ENCODE data around the gene PEDS1. TPM values are rescaled to one million over a fixed set of nuclear protein-coding genes. Genes with fewer than 3 reads are reported as not detected.

The PEDS1 gene
- total and polyA plus RNA-seq, 8 donors, result 27.5 to 39.9 (median 31.9) TPM

GRCh38 chr20:50199703-50200102, 46.2 kb upstream of the PEDS1 start:
- ATAC-seq (no peak), DNase-seq (no peak)
- Histone ChIP-seq H3K27me3 (no peaks in the 10 kb centered on the region), H3K4me3 (no peak overlapping the region), H3K9me3 (peaks cover 0 to 4% of the 10 kb centered on the region in 2 donors), H3K36me3 (peaks cover 0 to 18% of the 10 kb centered on the region in 2 donors), H3K27ac (peak overlapping the region in 1 of 2 donors; percentile 45), H3K4me1 (peaks cover 0 to 34% of the 10 kb centered on the region in 2 donors)
- intact Hi-C loops (cut with DNase I), result no loop called here
- no peak for TF ChIP-seq CTCF (IDR thresholded peaks at IDR 0.05)

- DNase-seq (no peak), ATAC-seq (no peak)
- no peaks in the 10 kb centered on the region for H3K27me3 ChIP-seq
- H3K36me3 ChIP-seq, result peaks cover 0 to 27% of the 10 kb centered on the region in 2 donors
- intact Hi-C loops (cut with DNase I), result no loop called here
- H3K9me3 ChIP-seq, result peaks cover 0 to 3% of the 10 kb centered on the region in 2 donors
- peaks cover 7 to 39% of the 10 kb centered on the region in 2 donors for H3K4me1 ChIP-seq
- H3K4me3 ChIP-seq, result no peak overlapping the region
- no peak for TF ChIP-seq CTCF (IDR thresholded peaks at IDR 0.05)
- peak overlapping the region in 1 of 2 donors; percentile 37 for H3K27ac ChIP-seq
These were observed 45.2 kb upstream of the PEDS1 start for GRCh38 chr20:50198716-50199115.

GRCh38 chr20:50198180-50198666, 44.7 kb upstream of the PEDS1 start:
- no peak for DNase-seq

GRCh38 chr20:50197463-50198179, 44.1 kb upstream of the PEDS1 start:
- Histone ChIP-seq H3K27ac (peak overlapping the region in 1 of 2 donors; percentile 99), H3K36me3 (peaks cover 0 to 38% of the 10 kb centered on the region in 2 donors), H3K4me1 (peaks cover 11 to 49% of the 10 kb centered on the region in 2 donors), H3K27me3 (no peaks in the 10 kb centered on the region), H3K9me3 (no peaks in the 10 kb centered on the region), H3K4me3 (no peak overlapping the region)
- no peak for TF ChIP-seq CTCF (IDR thresholded peaks at IDR 0.05)
- intact Hi-C loops (cut with DNase I), result no loop called here
- ATAC-seq (no peak), DNase-seq (no peak)

More at GRCh38 chr20:50198180-50198666, 44.7 kb upstream of the PEDS1 start:
- peak overlapping the region in 1 of 2 donors; percentile 37 for H3K27ac ChIP-seq
- peaks cover 0 to 32% of the 10 kb centered on the region in 2 donors for H3K36me3 ChIP-seq
- no peaks in the 10 kb centered on the region for H3K27me3 ChIP-seq
- peaks cover 11 to 44% of the 10 kb centered on the region in 2 donors for H3K4me1 ChIP-seq
- intact Hi-C loops (cut with DNase I), result no loop called here
- H3K4me3 ChIP-seq, result no peak overlapping the region
- peaks cover 0 to 2% of the 10 kb centered on the region in 2 donors for H3K9me3 ChIP-seq
- TF ChIP-seq CTCF (IDR thresholded peaks at IDR 0.05), result no peak
- ATAC-seq, result no peak

- intact Hi-C loops (cut with DNase I), result no loop called here
- ATAC-seq, result no peak
These were observed 43.4 kb upstream of the PEDS1 start for GRCh38 chr20:50196896-50197295.

More at GRCh38 chr20:50196896-50197295, 43.4 kb upstream of the PEDS1 start:
- TF ChIP-seq CTCF (IDR thresholded peaks at IDR 0.05), result no peak
- peaks cover 11 to 49% of the 10 kb centered on the region in 2 donors for H3K4me1 ChIP-seq
- H3K36me3 ChIP-seq, result peaks cover 0 to 42% of the 10 kb centered on the region in 2 donors
- no peak overlapping the region for H3K4me3 ChIP-seq
- H3K9me3 ChIP-seq, result no peaks in the 10 kb centered on the region
- peak overlapping the region in 1 of 2 donors; percentile 99 for H3K27ac ChIP-seq
- DNase-seq, result no peak
- no peaks in the 10 kb centered on the region for H3K27me3 ChIP-seq
